HCT116 (cell line): ENCODE measurements around the gene ASB8. TPM values are rescaled to one million over a fixed set of nuclear protein-coding genes. Genes with fewer than 3 reads are reported as not detected.

Source experiments
- ATAC-seq: fragments of 200-7000 bp; cut with Tn5 transposase; 2 replicates; pipeline ENCODE4 v1.9.1; 2020; ENCODE audit warnings: mild to moderate bottlenecking, moderate library complexity
- BruUV-seq: library from RNA; stranded (reverse); fragments of 400-500 nt; replicated peaks from 2 replicates; lab custom pipeline; 2021; lab: Mats Ljungman, UMichigan
- CTCF ChIA-PET: fragments of 300-600 bp; sonication (Branson Sonifier 250); formaldehyde crosslinking; loops from one replicate; lab custom pipeline; 2021; ENCODE audit warnings: antibody characterized with exemption; lab: Charles Lee
- POLR2A ChIA-PET: fragments of 300-600, 350-600 bp; sonication (Branson Sonifier 250); formaldehyde crosslinking; loops from one replicate; lab custom pipeline; 2021; ENCODE audit warnings: antibody characterized with exemption; lab: Charles Lee
- RAD21 ChIA-PET, 2 experiments: fragments of 300-600 bp; sonication (Branson Sonifier 250); formaldehyde crosslinking; loops; one replicate each; lab custom pipeline; 2023; ENCODE audit warnings: low total read pairs in 2 of 2; ENCODE audit not compliant: uncharacterized antibody in 2 of 2, unreplicated experiment in 2 of 2, low non-redundant PET in 1 of 2; lab: Charles Lee
- DNase-seq: peaks from one replicate; pipeline ENCODE4 v3.0.0-alpha.2; 2010; ENCODE audit warnings: low read depth, low spot score
- H2AFZ ChIP-seq: fragments of 200-600 bp; shearing (Covaris generic), sonication (generic); 2 replicates; pipeline ENCODE4 v1.6.1; 2017; ENCODE audit warnings: low read depth, mixed run types, mixed read lengths, antibody characterized with exemption, low read length; ENCODE audit not compliant: poor library complexity, severe bottlenecking
- H3K27ac ChIP-seq: 2 replicates; pipeline ENCODE4 v1.5.1; 2012; ENCODE audit warnings: low read depth, low read length
- H3K27me3 ChIP-seq: fragments of 200-600 bp; sonication (generic); 2 replicates; pipeline ENCODE4 v1.6.1; 2016; ENCODE audit warnings: mixed run types, low read length, mixed read lengths; ENCODE audit not compliant: insufficient read depth
- H3K36me3 ChIP-seq, 2 experiments: fragments of 200-500 bp in 1 of 2; fragments of 200-600 bp in 1 of 2; sonication (Bioruptor generic) in 1 of 2; sonication (generic) in 1 of 2; 2 replicates each; pipeline versions ENCODE4 v1.5.1 to v1.6.1; 2014 to 2016; ENCODE audit warnings: low read length in 2 of 2, inconsistent platforms in 1 of 2, mixed read lengths in 1 of 2, mixed run types in 1 of 2; ENCODE audit not compliant: insufficient read depth in 2 of 2, control insufficient read depth in 1 of 2
- H3K4me1 ChIP-seq, 2 experiments: fragments of 200-600 bp in 1 of 2; sonication (generic) in 1 of 2; 2 replicates each; pipeline versions ENCODE4 v1.5.1 to v1.6.1; 2012 to 2017; ENCODE audit warnings: low read length in 2 of 2, inconsistent platforms in 1 of 2, mild to moderate bottlenecking in 1 of 2, mixed read lengths in 1 of 2, mixed run types in 1 of 2, moderate library complexity in 1 of 2; ENCODE audit not compliant: insufficient read depth in 2 of 2, control insufficient read depth in 1 of 2
- H3K4me2 ChIP-seq: fragments of 200-600 bp; sonication (generic); 2 replicates; pipeline ENCODE4 v1.6.1; 2017; ENCODE audit warnings: mixed run types, low read length, mixed read lengths
- H3K4me3 ChIP-seq, 2 experiments: fragments of 200-600 bp in 1 of 2; sonication (generic) in 1 of 2; replicated peaks in 1 of 2; 2 replicates each; pipeline ENCODE4 v1.5.1; 2011 to 2016; ENCODE audit warnings: low read length in 2 of 2, control low read depth in 1 of 2, low read depth in 1 of 2, mild to moderate bottlenecking in 1 of 2, mixed read lengths in 1 of 2, mixed run types in 1 of 2
- H3K79me2 ChIP-seq: fragments of 200-600 bp; sonication (generic); 2 replicates; pipeline ENCODE4 v1.6.1; 2017; ENCODE audit warnings: mild to moderate bottlenecking, mixed run types, low read length, moderate library complexity, mixed read lengths; ENCODE audit not compliant: insufficient read depth
- H3K9ac ChIP-seq: fragments of 200-600 bp; sonication (generic); 2 replicates; pipeline ENCODE4 v1.6.1; 2016; ENCODE audit warnings: low read length, mixed read lengths
- H3K9me2 ChIP-seq: fragments of 200-600 bp; sonication (generic), shearing (Covaris generic); 2 replicates; pipeline ENCODE4 v1.6.1; 2017; ENCODE audit warnings: mixed run types, mild to moderate bottlenecking, moderate library complexity; ENCODE audit not compliant: insufficient read depth
- H3K9me3 ChIP-seq, 2 experiments: fragments of 200-500 bp in 1 of 2; fragments of 200-600 bp in 1 of 2; sonication (Bioruptor generic) in 1 of 2; sonication (generic) in 1 of 2; 2 replicates each; pipeline ENCODE4 v1.6.1; 2014 to 2017; ENCODE audit warnings: low read length in 2 of 2, mixed read lengths in 2 of 2, inconsistent platforms in 1 of 2, low read depth in 1 of 2, mild to moderate bottlenecking in 1 of 2, mixed run types in 1 of 2, moderate library complexity in 1 of 2; ENCODE audit not compliant: control insufficient read depth in 1 of 2, insufficient read depth in 1 of 2
- H4K20me1 ChIP-seq: fragments of 200-600 bp; sonication (generic), shearing (Covaris generic); 2 replicates; pipeline ENCODE4 v1.6.1; 2017; ENCODE audit warnings: mixed run types, mild to moderate bottlenecking, moderate library complexity; ENCODE audit not compliant: insufficient read depth
- CEBPB ChIP-seq: IDR thresholded peaks from 2 replicates; pipeline ENCODE4 v1.6.1; 2012; ENCODE audit warnings: low read depth
- EGR1 ChIP-seq: IDR thresholded peaks from 2 replicates; pipeline ENCODE4 v1.6.1; 2012; ENCODE audit warnings: low read depth
- ELF1 ChIP-seq: IDR thresholded peaks from 2 replicates; pipeline ENCODE4 v1.6.1; 2012; ENCODE audit warnings: low read depth, borderline replicate concordance
- EZH2 ChIP-seq: fragments of 200-600 bp; sonication (generic); IDR thresholded peaks from 2 replicates; pipeline ENCODE4 v1.6.1; 2017; ENCODE audit warnings: antibody characterized with exemption, mixed run types
- POLR2A ChIP-seq: IDR thresholded peaks from 2 replicates; pipeline ENCODE4 v1.7.0; 2011; ENCODE audit warnings: borderline replicate concordance; ENCODE audit not compliant: insufficient read depth, insufficient read length; ENCODE audit errors: extremely low read depth
- POLR2AphosphoS5 ChIP-seq: IDR thresholded peaks from 2 replicates; pipeline ENCODE4 v1.6.1; 2011; ENCODE audit warnings: mild to moderate bottlenecking, low read depth, low read length, moderate library complexity
- RAD21 ChIP-seq: IDR thresholded peaks from 2 replicates; pipeline ENCODE4 v1.6.1; 2012; ENCODE audit warnings: low read depth, mild to moderate bottlenecking
- SIN3A ChIP-seq: IDR thresholded peaks from 2 replicates; pipeline ENCODE4 v1.6.1; 2012; ENCODE audit warnings: low read depth
- SP1 ChIP-seq: IDR thresholded peaks from 2 replicates; pipeline ENCODE4 v1.6.1; 2012; ENCODE audit warnings: low read depth
- SRF ChIP-seq: IDR thresholded peaks from 2 replicates; pipeline ENCODE4 v1.6.1; 2012; ENCODE audit warnings: low read depth
- TCF7L2 ChIP-seq: IDR thresholded peaks from 2 replicates; pipeline ENCODE4 v1.7.0; 2011; ENCODE audit warnings: borderline replicate concordance, inconsistent platforms; ENCODE audit not compliant: insufficient read depth, insufficient read length; ENCODE audit errors: extremely low read depth
- YY1 ChIP-seq: IDR thresholded peaks from 2 replicates; pipeline ENCODE4 v1.6.1; 2011; ENCODE audit warnings: low read length, low read depth, moderate library complexity, mild to moderate bottlenecking; ENCODE audit not compliant: insufficient replicate concordance; ENCODE audit errors: extremely low read depth
- ZFX ChIP-seq: fragments of 450-650 bp; IDR thresholded peaks from 2 replicates; pipeline ENCODE4 v1.6.1; 2017
- intact Hi-C: fragments of 100-400 bp; cut with micrococcal nuclease; formaldehyde crosslinking; loops from 2 replicates; pipeline ENCODE4 v1.10.0; 2022
- total RNA-seq: library from RNA; stranded (reverse); gene quantifications from one replicate; pipeline ENCODE4 v1.2.1, GENCODE V29; 2021; ENCODE audit not compliant: unreplicated experiment
- TF ChIP-seq, protein P1 (sequence below): IDR thresholded peaks from 2 replicates; pipeline ENCODE4 v1.6.1; 2011; ENCODE audit warnings: mild to moderate bottlenecking, low read length, moderate library complexity; ENCODE audit not compliant: insufficient replicate concordance; ENCODE audit errors: extremely low read depth
- TF ChIP-seq, protein P2 (sequence below): IDR thresholded peaks from 2 replicates; pipeline ENCODE4 v1.6.1; 2012
- TF ChIP-seq, protein P3 (sequence below): IDR thresholded peaks from 2 replicates; pipeline ENCODE4 v1.6.1; 2012
- TF ChIP-seq, protein P4 (sequence below): IDR thresholded peaks from 2 replicates; pipeline ENCODE4 v1.6.1; 2012; ENCODE audit warnings: low read depth
- TF ChIP-seq, protein P5 (sequence below), 3 experiments: fragments of 200-600 bp in 1 of 3; sonication (generic) in 1 of 3; IDR thresholded peaks in 2 of 3; conservative IDR thresholded peaks in 1 of 3; 2 replicates each; pipeline ENCODE4 v1.5.1; 2012 to 2017; ENCODE audit warnings: low read depth in 2 of 3, low read length in 2 of 3, antibody characterized with exemption in 1 of 3, borderline replicate concordance in 1 of 3, control low read depth in 1 of 3, mild to moderate bottlenecking in 1 of 3, mixed read lengths in 1 of 3, mixed run types in 1 of 3, moderate library complexity in 1 of 3; ENCODE audit not compliant: insufficient read depth in 1 of 3

The ASB8 gene
- total RNA-seq, 1 experiment from 2014 or later = 14.0 TPM

DNA sequence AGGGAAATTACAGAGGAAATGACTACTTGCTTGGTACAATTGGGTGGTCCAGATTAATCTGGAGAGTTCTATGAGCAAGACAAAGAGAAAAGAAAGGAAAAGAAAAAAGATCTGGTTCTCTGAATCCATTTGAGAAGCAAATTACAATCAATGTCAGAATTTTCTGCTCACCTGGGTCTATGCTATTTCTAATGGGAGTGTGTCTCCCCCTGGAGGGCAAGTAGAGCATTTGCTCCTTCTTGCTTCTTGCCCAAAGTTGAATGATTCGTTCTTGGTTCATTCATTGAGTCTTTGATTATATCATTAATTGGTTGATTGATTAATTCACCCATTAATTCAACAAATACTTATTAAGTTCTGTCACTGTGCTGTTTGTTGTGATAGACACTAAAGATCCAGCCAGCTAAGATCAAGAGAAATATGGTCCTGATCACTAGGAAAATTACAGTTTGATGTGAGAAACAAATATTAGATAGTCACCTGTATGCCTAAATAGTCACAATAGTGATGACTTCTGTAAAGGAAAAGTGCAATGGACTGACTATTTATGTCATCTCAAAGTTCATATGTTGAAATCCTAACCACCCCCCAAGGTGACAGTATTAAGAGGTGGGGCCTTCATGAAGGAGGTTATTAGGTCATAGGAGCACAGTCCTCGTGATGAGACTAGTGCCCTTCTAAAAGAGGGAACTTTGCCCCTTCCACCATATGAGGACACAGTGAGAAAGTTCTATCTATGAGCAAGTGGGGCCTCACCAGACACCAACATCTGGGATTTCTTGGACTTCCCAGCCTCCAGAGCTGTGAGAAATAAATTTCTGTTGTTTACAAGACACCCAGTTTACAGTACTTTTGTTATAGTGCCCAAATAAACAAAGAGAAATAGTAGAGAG is 8.0 kb upstream of the ASB8 start:
- Histone ChIP-seq H3K36me3 (no peaks in the 10 kb centered on the region), H3K9me2 (no peaks in the 10 kb centered on the region), H3K4me2 (no peak overlapping the region), H3K4me3 (no peak overlapping the region), H3K27ac (no peak overlapping the region), H3K4me1 (no peaks in the 10 kb centered on the region), H3K9ac (no peak overlapping the region), H3K27me3 (no peaks in the 10 kb centered on the region), H4K20me1 (no peaks in the 10 kb centered on the region), H3K79me2 (no peaks in the 10 kb centered on the region), H2AFZ (peak overlapping the region; percentile 86), H3K9me3 (no peaks in the 10 kb centered on the region)
- BruUV-seq = no TSS peak
- intact Hi-C loops = loop anchor here (1.0 to 10.0 kb wide), 5 partner anchors 81 to 451 kb away; partner anchors contain the start of gene TMEM106C
- ATAC-seq (peak; percentile 80), DNase-seq (peak; percentile 57)
- ChIA-PET RAD21 (no interaction called here), POLR2A (interaction anchor here (1.5 kb wide), 1 partner anchor 261 kb away, joined by 3 read pairs; the partner anchor contains the start of gene VDR), CTCF (interaction anchor here (0.6 to 2.0 kb wide), 10 partner anchors 8 to 360 kb away, joined by 3 to 8 read pairs (median 4); partner anchors contain the start of genes ASB8, CCDC184, OR8S1 and VDR)
- no peak for TF ChIP-seq SIN3A
- TF ChIP-seq EGR1 = no peak
- TF ChIP-seq, protein P1, sequence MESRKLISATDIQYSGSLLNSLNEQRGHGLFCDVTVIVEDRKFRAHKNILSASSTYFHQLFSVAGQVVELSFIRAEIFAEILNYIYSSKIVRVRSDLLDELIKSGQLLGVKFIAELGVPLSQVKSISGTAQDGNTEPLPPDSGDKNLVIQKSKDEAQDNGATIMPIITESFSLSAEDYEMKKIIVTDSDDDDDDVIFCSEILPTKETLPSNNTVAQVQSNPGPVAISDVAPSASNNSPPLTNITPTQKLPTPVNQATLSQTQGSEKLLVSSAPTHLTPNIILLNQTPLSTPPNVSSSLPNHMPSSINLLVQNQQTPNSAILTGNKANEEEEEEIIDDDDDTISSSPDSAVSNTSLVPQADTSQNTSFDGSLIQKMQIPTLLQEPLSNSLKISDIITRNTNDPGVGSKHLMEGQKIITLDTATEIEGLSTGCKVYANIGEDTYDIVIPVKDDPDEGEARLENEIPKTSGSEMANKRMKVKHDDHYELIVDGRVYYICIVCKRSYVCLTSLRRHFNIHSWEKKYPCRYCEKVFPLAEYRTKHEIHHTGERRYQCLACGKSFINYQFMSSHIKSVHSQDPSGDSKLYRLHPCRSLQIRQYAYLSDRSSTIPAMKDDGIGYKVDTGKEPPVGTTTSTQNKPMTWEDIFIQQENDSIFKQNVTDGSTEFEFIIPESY = no peak
- TF ChIP-seq, protein P2, sequence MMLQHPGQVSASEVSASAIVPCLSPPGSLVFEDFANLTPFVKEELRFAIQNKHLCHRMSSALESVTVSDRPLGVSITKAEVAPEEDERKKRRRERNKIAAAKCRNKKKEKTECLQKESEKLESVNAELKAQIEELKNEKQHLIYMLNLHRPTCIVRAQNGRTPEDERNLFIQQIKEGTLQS = no peak
- TF ChIP-seq SRF = no peak
- no peak for TF ChIP-seq POLR2AphosphoS5
- TF ChIP-seq, protein P3, sequence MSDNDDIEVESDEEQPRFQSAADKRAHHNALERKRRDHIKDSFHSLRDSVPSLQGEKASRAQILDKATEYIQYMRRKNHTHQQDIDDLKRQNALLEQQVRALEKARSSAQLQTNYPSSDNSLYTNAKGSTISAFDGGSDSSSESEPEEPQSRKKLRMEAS = no peak
- TF ChIP-seq POLR2A = no peak
- no peak for TF ChIP-seq ZFX
- TF ChIP-seq ELF1 = no peak
- TF ChIP-seq, protein P4, sequence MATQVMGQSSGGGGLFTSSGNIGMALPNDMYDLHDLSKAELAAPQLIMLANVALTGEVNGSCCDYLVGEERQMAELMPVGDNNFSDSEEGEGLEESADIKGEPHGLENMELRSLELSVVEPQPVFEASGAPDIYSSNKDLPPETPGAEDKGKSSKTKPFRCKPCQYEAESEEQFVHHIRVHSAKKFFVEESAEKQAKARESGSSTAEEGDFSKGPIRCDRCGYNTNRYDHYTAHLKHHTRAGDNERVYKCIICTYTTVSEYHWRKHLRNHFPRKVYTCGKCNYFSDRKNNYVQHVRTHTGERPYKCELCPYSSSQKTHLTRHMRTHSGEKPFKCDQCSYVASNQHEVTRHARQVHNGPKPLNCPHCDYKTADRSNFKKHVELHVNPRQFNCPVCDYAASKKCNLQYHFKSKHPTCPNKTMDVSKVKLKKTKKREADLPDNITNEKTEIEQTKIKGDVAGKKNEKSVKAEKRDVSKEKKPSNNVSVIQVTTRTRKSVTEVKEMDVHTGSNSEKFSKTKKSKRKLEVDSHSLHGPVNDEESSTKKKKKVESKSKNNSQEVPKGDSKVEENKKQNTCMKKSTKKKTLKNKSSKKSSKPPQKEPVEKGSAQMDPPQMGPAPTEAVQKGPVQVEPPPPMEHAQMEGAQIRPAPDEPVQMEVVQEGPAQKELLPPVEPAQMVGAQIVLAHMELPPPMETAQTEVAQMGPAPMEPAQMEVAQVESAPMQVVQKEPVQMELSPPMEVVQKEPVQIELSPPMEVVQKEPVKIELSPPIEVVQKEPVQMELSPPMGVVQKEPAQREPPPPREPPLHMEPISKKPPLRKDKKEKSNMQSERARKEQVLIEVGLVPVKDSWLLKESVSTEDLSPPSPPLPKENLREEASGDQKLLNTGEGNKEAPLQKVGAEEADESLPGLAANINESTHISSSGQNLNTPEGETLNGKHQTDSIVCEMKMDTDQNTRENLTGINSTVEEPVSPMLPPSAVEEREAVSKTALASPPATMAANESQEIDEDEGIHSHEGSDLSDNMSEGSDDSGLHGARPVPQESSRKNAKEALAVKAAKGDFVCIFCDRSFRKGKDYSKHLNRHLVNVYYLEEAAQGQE = no peak
- TF ChIP-seq SP1 = no peak
- TF ChIP-seq RAD21 = peak; percentile 86
- TF ChIP-seq, protein P5, sequence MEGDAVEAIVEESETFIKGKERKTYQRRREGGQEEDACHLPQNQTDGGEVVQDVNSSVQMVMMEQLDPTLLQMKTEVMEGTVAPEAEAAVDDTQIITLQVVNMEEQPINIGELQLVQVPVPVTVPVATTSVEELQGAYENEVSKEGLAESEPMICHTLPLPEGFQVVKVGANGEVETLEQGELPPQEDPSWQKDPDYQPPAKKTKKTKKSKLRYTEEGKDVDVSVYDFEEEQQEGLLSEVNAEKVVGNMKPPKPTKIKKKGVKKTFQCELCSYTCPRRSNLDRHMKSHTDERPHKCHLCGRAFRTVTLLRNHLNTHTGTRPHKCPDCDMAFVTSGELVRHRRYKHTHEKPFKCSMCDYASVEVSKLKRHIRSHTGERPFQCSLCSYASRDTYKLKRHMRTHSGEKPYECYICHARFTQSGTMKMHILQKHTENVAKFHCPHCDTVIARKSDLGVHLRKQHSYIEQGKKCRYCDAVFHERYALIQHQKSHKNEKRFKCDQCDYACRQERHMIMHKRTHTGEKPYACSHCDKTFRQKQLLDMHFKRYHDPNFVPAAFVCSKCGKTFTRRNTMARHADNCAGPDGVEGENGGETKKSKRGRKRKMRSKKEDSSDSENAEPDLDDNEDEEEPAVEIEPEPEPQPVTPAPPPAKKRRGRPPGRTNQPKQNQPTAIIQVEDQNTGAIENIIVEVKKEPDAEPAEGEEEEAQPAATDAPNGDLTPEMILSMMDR (IDR thresholded peaks at IDR 0.05 in 2 of 3, conservative IDR thresholded peaks at IDR 0.05 in 1 of 3; ENCODE audit: borderline replicate concordance in 1 of 3, insufficient read depth in 1 of 3, low read depth in 2 of 3, low read length in 2 of 3) = peak; percentile 85 to 92 (median 88)
- no peak for TF ChIP-seq TCF7L2
- no peak for TF ChIP-seq YY1
- TF ChIP-seq EZH2 = no peak
- 0 out of 2 replicates have a peak, but pooled peaks have one; percentile 8 for TF ChIP-seq CEBPB
